NCI-H2107 treated with DMSO at 0.1 percent for 48 hours (cell line): ENCODE results near the gene WNT5B.
"Not testable (repeated sequence)": the region's sequence is repeated elsewhere in the genome, so short reads cannot be mapped to it uniquely, and the experiment has no call there.

ENCODE experiments used
- DNase-seq: peaks from one replicate; lab custom pipeline; 2025; ENCODE audit not compliant: unreplicated experiment; lab: John Stamatoyannopoulos, UW

The WNT5B gene

GRCh38 chr12:1681493-1681807 lies 52.4 kb downstream of the WNT5B start:
- no peak for DNase-seq

- DNase-seq: no peak
Measured at GRCh38 chr12:1688086-1688710, 59.2 kb downstream of the WNT5B start.

- DNase-seq: peak; percentile 93
Measured at GRCh38 chr12:1690578-1691122, 61.6 kb downstream of the WNT5B start, which contains the start of gene ADIPOR2. TSS of gene ADIPOR2 (plus strand) at chr12:1691070. CDS start at chr12:1754344, 63,274 bp downstream.

GRCh38 chr12:1691123-1692007 lies 62.3 kb downstream of the WNT5B start:
- no peak for DNase-seq

DNA sequence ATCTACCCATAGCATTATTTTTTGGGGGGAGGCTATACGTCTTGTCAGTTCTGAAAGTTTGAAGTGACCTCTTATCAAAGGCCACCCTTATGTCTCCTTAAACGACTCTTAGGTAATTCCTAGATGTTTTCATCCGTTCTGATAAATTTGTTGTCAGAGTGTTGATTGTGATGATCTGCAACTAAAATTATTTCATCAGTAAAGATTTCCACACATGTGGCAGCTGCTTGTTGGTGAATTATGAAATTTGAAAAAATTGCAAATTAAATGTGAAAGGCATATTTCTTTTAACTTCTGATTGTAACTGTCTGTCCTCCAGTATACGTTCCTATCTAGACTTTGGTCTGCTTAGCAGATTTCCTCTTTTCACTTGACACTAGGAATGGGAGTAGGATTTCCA lies 63.2 kb downstream of the WNT5B start:
- no peak for DNase-seq

DNA sequence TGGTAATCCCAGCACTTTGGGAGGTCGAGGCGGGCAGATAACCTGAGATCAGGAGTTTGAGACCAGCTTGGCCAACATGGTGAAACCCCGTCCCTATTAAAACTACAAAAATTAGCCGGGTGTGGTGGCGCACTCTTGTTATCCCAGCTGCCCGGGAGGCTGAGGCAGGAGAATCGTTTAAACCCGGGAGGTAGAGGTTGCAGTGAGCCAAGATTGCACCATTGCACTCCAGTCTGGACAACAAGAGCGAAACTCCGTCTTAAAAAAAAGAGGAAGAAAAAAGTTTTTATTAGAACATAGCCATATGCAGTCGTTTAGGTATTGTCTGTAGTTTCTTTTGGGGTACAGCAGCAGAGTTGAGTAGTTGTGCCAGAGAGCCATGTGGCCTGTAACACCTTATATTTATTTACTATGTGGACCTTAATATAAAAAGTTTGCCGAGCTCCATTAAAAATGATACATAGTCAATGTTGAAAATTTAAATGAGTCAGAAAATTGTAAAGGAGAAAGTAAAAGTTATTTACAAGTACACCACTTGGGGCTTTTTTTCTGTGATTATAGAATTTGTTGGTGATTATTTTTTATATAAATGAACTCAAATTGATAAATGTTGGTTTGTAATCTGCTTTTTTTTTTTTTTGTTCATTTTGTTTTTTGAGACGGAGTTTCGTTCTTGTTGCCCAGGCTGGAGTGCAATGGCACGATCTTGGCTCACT lies 64.0 kb downstream of the WNT5B start:
- DNase-seq: no peak

DNA sequence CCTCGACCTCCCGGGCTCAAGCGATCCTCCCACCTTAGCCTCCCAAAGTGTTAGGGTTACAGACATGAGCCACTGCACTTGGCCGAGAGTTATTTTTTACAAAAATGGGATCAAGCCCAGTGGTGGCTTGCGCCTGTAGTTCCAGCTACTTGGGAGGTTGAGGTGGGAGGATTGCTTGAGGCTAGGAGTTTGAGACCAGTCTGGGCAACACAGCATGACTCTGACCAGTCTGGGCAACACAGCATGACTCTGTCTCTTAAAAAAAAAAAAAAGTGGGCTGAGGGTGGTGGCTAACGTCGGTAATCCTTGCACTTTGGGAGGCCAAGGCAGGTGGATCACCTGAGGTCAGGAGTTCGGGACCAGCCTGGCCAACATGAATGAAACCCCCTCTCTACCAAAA lies 66.1 kb downstream of the WNT5B start:
- DNase-seq: not testable (repeated sequence)

GRCh38 chr12:1695886-1696670 lies 67.0 kb downstream of the WNT5B start:
- DNase-seq: no peak

GRCh38 chr12:1696800-1697199 lies 67.8 kb downstream of the WNT5B start:
- DNase-seq: no peak
